Measurements from ENCODE around the gene COPB1.

COPB1 gene

DNA sequence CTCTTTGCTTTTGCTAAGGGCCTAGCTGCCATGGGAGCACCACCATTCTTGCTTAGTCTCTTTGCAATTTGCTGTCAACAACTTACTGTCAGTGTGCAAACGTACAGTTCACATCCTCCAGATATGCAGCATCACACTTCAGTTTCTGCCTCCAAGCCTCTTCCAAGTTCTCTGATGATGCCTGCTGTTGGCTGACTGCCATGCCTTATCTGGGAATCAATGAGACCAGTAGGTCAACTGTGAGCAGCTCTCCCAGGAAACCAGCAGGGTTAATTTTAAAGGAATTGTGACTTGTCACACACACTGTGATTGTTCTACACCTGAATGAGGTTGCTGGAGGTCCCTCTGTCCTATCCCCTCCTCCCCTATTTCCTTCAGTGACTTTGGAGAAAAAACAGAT lies 56.0 kb downstream of the COPB1 start:
- no peak overlapping the region for H3K4me3 ChIP-seq (ENCODE audit: low read depth, low read length)
- TF ChIP-seq, protein P1, sequence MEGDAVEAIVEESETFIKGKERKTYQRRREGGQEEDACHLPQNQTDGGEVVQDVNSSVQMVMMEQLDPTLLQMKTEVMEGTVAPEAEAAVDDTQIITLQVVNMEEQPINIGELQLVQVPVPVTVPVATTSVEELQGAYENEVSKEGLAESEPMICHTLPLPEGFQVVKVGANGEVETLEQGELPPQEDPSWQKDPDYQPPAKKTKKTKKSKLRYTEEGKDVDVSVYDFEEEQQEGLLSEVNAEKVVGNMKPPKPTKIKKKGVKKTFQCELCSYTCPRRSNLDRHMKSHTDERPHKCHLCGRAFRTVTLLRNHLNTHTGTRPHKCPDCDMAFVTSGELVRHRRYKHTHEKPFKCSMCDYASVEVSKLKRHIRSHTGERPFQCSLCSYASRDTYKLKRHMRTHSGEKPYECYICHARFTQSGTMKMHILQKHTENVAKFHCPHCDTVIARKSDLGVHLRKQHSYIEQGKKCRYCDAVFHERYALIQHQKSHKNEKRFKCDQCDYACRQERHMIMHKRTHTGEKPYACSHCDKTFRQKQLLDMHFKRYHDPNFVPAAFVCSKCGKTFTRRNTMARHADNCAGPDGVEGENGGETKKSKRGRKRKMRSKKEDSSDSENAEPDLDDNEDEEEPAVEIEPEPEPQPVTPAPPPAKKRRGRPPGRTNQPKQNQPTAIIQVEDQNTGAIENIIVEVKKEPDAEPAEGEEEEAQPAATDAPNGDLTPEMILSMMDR (IDR thresholded peaks at IDR 0.05; ENCODE audit: low read depth, low read length, missing control alignments) = no peak
- DNase-seq (ENCODE audit: low read depth) = no peak

DNA sequence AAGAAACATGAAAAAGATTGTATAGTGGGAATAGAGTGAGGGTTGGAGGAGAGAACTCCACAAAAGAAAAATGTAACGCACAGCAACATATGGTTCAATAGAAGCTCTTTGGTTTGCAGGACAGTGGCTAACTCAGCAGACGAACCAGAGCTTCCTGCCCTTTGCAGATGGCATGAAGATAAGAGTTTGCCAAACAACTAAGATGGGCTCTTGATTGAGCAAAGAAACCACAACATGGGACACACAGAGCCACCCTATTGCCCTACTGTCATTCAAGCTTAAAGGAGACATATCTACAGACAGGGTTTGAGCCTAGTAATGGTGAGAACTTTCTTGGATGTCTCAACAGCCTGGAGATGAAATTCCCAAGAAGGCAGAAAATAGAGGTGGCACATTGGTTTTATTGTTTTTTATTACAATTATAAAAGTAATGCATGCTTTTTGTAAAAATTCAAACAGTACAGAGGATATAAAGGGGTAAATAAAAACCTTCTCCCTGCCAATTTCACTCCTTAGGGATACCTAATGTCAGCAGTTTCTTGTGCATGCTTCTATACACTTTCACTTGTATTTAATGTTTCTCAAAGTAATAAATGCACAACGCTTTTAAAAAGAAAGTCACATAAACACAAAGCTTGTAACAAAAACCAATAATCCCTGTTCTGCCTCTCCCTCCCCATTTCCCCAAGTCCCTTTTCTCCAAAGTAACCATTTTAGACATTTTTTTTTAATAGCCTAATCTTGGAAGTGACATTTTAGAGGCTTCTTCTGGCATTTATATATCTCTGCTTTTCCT lies 63.7 kb downstream of the COPB1 start:
- TF ChIP-seq, protein P1 (IDR thresholded peaks at IDR 0.05; ENCODE audit: low read depth, low read length, missing control alignments) = no peak
- no peak overlapping the region for H3K4me3 ChIP-seq (ENCODE audit: low read depth, low read length)
- no peak for DNase-seq (ENCODE audit: low read depth)

DNA sequence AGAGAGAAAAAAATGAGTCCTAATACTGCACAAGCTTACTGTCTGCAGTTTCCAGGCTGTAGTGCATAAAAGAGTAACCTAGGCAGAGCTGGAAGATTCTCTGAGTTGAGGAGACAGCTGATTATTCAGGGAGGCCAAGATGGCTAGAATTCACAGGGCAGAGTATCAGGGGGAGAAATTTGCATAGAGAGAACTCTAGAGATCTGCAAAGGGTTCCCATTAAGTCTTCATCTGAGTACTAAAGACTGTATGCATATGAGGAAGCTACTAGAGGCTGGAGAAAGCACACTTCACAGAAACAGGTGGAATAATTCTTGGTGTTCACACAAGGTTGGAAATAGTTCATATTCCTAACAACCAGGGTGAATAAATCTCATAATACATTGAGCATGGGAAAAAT lies 74.0 kb downstream of the COPB1 start:
- DNase-seq (ENCODE audit: low read depth) = no peak
- no peak overlapping the region for H3K4me3 ChIP-seq (ENCODE audit: low read depth, low read length)
- TF ChIP-seq, protein P1 (IDR thresholded peaks at IDR 0.05; ENCODE audit: low read depth, low read length, missing control alignments) = no peak

DNA sequence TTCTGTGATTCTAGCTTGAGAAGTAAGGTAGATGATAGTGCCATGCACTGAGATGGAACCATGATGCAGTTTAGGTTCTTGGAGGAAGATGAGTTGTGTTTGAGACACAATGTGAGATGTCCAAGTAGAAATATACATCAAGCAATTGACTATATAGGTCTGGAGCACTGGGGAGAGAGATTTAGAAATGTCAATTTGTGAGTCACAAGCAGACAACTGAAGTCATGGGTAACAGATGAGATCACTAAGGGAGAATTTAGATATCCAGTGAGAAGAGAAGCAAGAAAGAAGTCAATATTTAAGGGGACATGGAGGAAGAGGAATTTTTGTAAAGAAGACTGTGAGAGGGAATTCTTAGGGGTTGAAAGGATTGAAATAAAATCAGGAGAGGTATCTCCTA lies 75.5 kb downstream of the COPB1 start:
- DNase-seq (ENCODE audit: low read depth) = no peak
- H3K4me3 ChIP-seq (ENCODE audit: low read depth, low read length) = no peak overlapping the region
- TF ChIP-seq, protein P1 (IDR thresholded peaks at IDR 0.05; ENCODE audit: low read depth, low read length, missing control alignments) = no peak

DNA sequence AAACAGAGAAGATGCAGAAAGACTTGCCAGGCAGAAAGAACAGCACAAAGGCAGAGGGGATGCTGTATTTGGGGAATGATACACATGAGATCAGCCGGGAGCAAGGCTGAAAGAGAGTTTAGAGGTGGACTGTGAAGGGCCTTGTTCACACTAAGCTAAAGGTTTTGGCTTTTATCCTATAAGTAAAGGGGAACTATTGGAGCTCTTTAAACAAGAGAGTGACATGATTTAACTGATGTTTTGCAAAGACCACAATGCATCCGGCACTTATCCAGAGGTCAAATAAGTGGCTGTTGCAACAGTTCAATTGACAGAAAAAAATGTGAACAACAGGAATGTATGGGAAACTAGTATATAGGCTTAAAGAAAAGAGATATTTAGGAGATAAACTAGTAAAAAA lies 76.0 kb downstream of the COPB1 start:
- TF ChIP-seq, protein P1 (IDR thresholded peaks at IDR 0.05; ENCODE audit: low read depth, low read length, missing control alignments) = no peak
- DNase-seq (ENCODE audit: low read depth) = no peak

DNA sequence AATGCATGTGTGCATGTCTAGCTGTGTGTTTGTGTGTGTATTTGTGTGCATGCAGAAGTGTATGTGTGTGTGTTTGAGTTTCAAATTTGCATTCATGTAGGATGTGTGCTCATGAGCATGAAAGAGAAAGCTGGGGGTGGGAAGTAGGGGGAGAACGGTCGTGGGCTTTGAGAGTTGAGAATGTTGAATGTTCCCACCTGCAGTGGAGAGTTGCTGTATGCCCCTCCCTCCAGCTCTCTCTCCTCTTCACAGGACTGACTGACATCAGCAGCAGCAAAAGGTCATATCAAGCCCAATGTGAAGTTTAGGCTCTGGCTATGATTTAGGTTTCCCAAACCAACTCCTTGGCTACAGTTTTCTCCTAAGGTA lies 76.8 kb downstream of the COPB1 start:
- no peak for DNase-seq (ENCODE audit: low read depth)
- H3K4me3 ChIP-seq (ENCODE audit: low read depth, low read length) = no peak overlapping the region
- TF ChIP-seq, protein P1 (IDR thresholded peaks at IDR 0.05; ENCODE audit: low read depth, low read length, missing control alignments) = no peak

More for the DNA sequence above, 76.0 kb downstream of the COPB1 start:
- H3K4me3 ChIP-seq (ENCODE audit: low read depth, low read length) = no peak overlapping the region
